K562 (cell line): ENCODE data around the gene S100A8. TPM values are rescaled to one million over a fixed set of nuclear protein-coding genes. Genes with fewer than 3 reads are reported as not detected.

Experiments
- BHLHE40 ChIP-seq: IDR thresholded peaks from 2 replicates; pipeline ENCODE4 v1.6.1; 2011; ENCODE audit warnings: low read length, improper control_type of control experiment
- CC2D1A ChIP-seq: fragments of 450-650 bp; IDR thresholded peaks from 2 replicates; pipeline ENCODE4 v1.6.1; 2017; ENCODE audit warnings: mild to moderate bottlenecking
- CXXC5 ChIP-seq: fragments of 250-450 bp; sonication (Bioruptor Pico); IDR thresholded peaks from 2 replicates; pipeline ENCODE4 v1.8.0; 2022; ENCODE audit warnings: inconsistent platforms, mild to moderate bottlenecking, moderate library complexity
- EP300 ChIP-seq: IDR thresholded peaks from 2 replicates; pipeline ENCODE4 v1.6.1; 2012; ENCODE audit warnings: low read length, improper control_type of control experiment
- ETV6 ChIP-seq, 3 experiments: fragments of 150-350 bp in 1 of 3; sonication (generic) in 1 of 3; formaldehyde crosslinking in 1 of 3; IDR thresholded peaks; 2 replicates each; pipeline versions ENCODE4 v1.6.1 to v1.8.0; 2014 to 2022; ENCODE audit warnings: borderline replicate concordance in 2 of 3, low read depth in 2 of 3, antibody characterized with exemption in 1 of 3, low read length in 1 of 3, mild to moderate bottlenecking in 1 of 3, missing genetic modification reagents in 1 of 3
- HDAC8 ChIP-seq: fragments of 450-650 bp; IDR thresholded peaks from 2 replicates; pipeline ENCODE4 v1.6.1; 2016; ENCODE audit warnings: mild to moderate bottlenecking, missing genetic modification characterization, moderate library complexity, missing compliant biosample characterization
- HMGXB4 ChIP-seq: sonication (generic); formaldehyde crosslinking; IDR thresholded peaks from 2 replicates; pipeline ENCODE4 v1.8.1; 2023; ENCODE audit warnings: mild to moderate bottlenecking, missing genetic modification reagents
- KAT8 ChIP-seq: fragments of 450-650 bp; IDR thresholded peaks from 2 replicates; pipeline ENCODE4 v1.6.1; 2016; ENCODE audit warnings: low read depth, mild to moderate bottlenecking
- L3MBTL2 ChIP-seq: fragments of 450-650 bp; IDR thresholded peaks from 2 replicates; pipeline ENCODE4 v1.6.1; 2016; ENCODE audit warnings: mild to moderate bottlenecking, moderate library complexity
- LEF1 ChIP-seq: fragments of 450-650 bp; IDR thresholded peaks from 2 replicates; pipeline ENCODE4 v1.6.1; 2016; ENCODE audit warnings: mild to moderate bottlenecking
- MCM2 ChIP-seq: fragments of 450-650 bp; IDR thresholded peaks from 2 replicates; pipeline ENCODE4 v1.6.1; 2017; ENCODE audit warnings: low read depth, mild to moderate bottlenecking
- NBN ChIP-seq: fragments of 450-650 bp; IDR thresholded peaks from 2 replicates; pipeline ENCODE4 v1.6.1; 2016; ENCODE audit warnings: low read depth, mild to moderate bottlenecking
- NFE2 ChIP-seq: IDR thresholded peaks from 2 replicates; pipeline ENCODE4 v1.6.1; 2014; ENCODE audit warnings: antibody characterized with exemption, low read depth
- PTRF ChIP-seq: fragments of 450-650 bp; IDR thresholded peaks from 2 replicates; pipeline ENCODE4 v1.6.1; 2016; ENCODE audit warnings: mild to moderate bottlenecking, missing genetic modification characterization, missing compliant biosample characterization
- PURB ChIP-seq: sonication (generic); formaldehyde crosslinking; IDR thresholded peaks from 2 replicates; pipeline ENCODE4 v1.9.0; 2021; ENCODE audit warnings: low read depth, mild to moderate bottlenecking, missing genetic modification reagents
- TEAD4 ChIP-seq, 2 experiments: sonication (generic) in 1 of 2; formaldehyde crosslinking in 1 of 2; IDR thresholded peaks; 2 replicates each; pipeline versions ENCODE4 v1.6.1 to v1.8.0; 2012 to 2022; ENCODE audit warnings: borderline replicate concordance in 1 of 2, inconsistent platforms in 1 of 2, low read length in 1 of 2, mild to moderate bottlenecking in 1 of 2, missing genetic modification reagents in 1 of 2
- THRAP3 ChIP-seq: fragments of 450-650 bp; IDR thresholded peaks from 2 replicates; pipeline ENCODE4 v1.6.1; 2016; ENCODE audit warnings: mild to moderate bottlenecking, inconsistent platforms, borderline replicate concordance
- TRIM24 ChIP-seq, 2 experiments: fragments of 450-650 bp; IDR thresholded peaks; 2 replicates each; pipeline ENCODE4 v1.6.1; 2016
- polyA plus RNA-seq, 8 experiments: library from polyadenylated mRNA; depleted of rRNA in 4 of 8; stranded (reverse) in 5 of 8; unstranded in 3 of 8; fragments of >200 nt; fragmentation: Nextera tagmentation in 2 of 8; fragmentation: Illumina TruSeq in 1 of 8; extraction: Ambion mirVana in 2 of 8; extraction: Trizol in 1 of 8; gene quantifications; 2 replicates each; pipeline versions ENCODE4 v1.2.1 to v1.2.3, GENCODE V29; 2011 to 2014; ENCODE audit warnings: inconsistent platforms in 1 of 8, missing spikeins in 1 of 8
- total RNA-seq, 7 experiments: library from RNA; depleted of rRNA in 6 of 7; stranded (reverse); fragments of >200 nt in 6 of 7; fragmentation: Illumina TruSeq in 2 of 7; extraction: Trizol in 2 of 7; gene quantifications; 2 replicates each; pipeline versions ENCODE4 v1.2.1 to v1.2.3, GENCODE V29; 2011 to 2021; ENCODE audit warnings: low replicate concordance in 1 of 7
- TF ChIP-seq, protein P1 (sequence below), 2 experiments: fragments of 200-800 bp in 1 of 2; sonication (Bioruptor generic) in 1 of 2; sonication (generic) in 1 of 2; formaldehyde crosslinking in 1 of 2; IDR thresholded peaks in 1 of 2; conservative IDR thresholded peaks in 1 of 2; 2 replicates each; pipeline versions ENCODE4 v1.5.0 to v1.6.1; 2016 to 2020; ENCODE audit warnings: missing compliant biosample characterization in 1 of 2, missing genetic modification characterization in 1 of 2, missing genetic modification reagents in 1 of 2
- TF ChIP-seq, protein P2 (sequence below): fragments of 450-650 bp; IDR thresholded peaks from 2 replicates; pipeline ENCODE4 v1.7.0; 2016; ENCODE audit warnings: borderline replicate concordance

Gene S100A8
- total and polyA plus RNA-seq, 9 of the 15 experiments (the other 6 are each of a cell fraction or from before 2014, with no cell fraction given), result 0.15 to 0.60 TPM; not detected in 7

DNA sequence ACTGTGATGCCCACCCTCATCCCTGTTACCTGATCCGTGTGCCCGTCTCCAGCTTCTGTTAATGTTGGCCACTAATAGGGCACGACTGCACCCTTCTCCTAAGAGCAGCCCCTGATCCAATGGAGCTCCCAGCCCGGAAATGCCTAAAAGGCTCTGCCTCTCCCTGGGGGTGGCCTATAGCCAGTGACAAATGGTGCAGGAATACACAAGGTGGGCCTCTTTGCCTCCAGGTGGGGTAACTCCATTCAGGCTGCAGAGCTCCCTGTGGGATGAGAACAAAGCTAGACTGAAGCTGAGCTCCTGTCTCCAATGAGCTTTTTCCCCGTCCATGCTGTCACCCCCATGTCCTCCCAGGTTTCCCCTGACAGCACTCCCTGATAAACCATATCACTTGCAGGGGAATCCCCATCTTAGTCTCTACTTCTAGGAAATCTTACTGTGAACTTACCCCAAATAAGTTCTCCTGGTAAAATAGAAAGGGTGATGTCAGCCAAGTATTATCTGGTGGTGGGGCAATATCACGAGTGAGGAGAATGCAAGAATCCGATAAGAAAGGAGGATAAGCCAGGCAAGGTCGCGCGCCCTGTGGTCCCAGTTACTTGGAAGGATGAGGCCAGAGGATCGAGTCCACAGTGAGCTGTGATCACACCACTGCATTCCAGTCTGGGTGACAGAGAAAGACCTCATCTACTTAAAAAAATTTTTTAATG lies 44.0 kb upstream of the S100A8 start (continued):
- TF ChIP-seq, protein P1, sequence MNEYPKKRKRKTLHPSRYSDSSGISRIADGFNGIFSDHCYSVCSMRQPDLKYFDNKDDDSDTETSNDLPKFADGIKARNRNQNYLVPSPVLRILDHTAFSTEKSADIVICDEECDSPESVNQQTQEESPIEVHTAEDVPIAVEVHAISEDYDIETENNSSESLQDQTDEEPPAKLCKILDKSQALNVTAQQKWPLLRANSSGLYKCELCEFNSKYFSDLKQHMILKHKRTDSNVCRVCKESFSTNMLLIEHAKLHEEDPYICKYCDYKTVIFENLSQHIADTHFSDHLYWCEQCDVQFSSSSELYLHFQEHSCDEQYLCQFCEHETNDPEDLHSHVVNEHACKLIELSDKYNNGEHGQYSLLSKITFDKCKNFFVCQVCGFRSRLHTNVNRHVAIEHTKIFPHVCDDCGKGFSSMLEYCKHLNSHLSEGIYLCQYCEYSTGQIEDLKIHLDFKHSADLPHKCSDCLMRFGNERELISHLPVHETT (CRISPR knock-in tag; conservative IDR thresholded peaks at IDR 0.05 in 1 of 2, IDR thresholded peaks at IDR 0.05 in 1 of 2), result 0 out of 4 replicates have a peak, but pooled peaks of 1 of the 2 experiments have one; percentile 27
- TF ChIP-seq MCM2, result no peak
- TF ChIP-seq PURB (CRISPR knock-in tag), result no peak
- TF ChIP-seq NFE2, result no peak
- peak; percentile 67 for TF ChIP-seq CXXC5
- no peak for TF ChIP-seq PTRF (tag)
- TF ChIP-seq NBN, result no peak; the same call in 1 of the 2 replicates
- no peak for TF ChIP-seq THRAP3
- peak; percentile 87 for TF ChIP-seq BHLHE40
- TF ChIP-seq ETV6 (IDR thresholded peaks at IDR 0.05; ENCODE audit: borderline replicate concordance in 1 of 2, low read depth in 2 of 2, low read length in 1 of 2), result no peak
- no peak for TF ChIP-seq ETV6 (CRISPR knock-in tag; IDR thresholded peaks at IDR 0.05; ENCODE audit: borderline replicate concordance)
- TF ChIP-seq TRIM24 (IDR thresholded peaks at IDR 0.05), result 0 out of 4 replicates have a peak, but pooled peaks of 1 of the 2 experiments have one; percentile 25
- TF ChIP-seq TEAD4 (IDR thresholded peaks at IDR 0.05; ENCODE audit: low read length), result peak; percentile 85; the same call in 1 of the 2 replicates
- no peak for TF ChIP-seq TEAD4 (CRISPR knock-in tag; IDR thresholded peaks at IDR 0.05; ENCODE audit: borderline replicate concordance)
- peak; percentile 27; the same call in 1 of the 2 replicates for TF ChIP-seq L3MBTL2
- no peak for TF ChIP-seq LEF1
- TF ChIP-seq HDAC8 (tag), result no peak
- TF ChIP-seq CC2D1A, result peak; percentile 40; the same call in 1 of the 2 replicates
- TF ChIP-seq EP300, result peak; percentile 88
- TF ChIP-seq, protein P2, sequence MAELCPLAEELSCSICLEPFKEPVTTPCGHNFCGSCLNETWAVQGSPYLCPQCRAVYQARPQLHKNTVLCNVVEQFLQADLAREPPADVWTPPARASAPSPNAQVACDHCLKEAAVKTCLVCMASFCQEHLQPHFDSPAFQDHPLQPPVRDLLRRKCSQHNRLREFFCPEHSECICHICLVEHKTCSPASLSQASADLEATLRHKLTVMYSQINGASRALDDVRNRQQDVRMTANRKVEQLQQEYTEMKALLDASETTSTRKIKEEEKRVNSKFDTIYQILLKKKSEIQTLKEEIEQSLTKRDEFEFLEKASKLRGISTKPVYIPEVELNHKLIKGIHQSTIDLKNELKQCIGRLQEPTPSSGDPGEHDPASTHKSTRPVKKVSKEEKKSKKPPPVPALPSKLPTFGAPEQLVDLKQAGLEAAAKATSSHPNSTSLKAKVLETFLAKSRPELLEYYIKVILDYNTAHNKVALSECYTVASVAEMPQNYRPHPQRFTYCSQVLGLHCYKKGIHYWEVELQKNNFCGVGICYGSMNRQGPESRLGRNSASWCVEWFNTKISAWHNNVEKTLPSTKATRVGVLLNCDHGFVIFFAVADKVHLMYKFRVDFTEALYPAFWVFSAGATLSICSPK, result no peak
- no peak for TF ChIP-seq HMGXB4 (CRISPR knock-in tag)
- TF ChIP-seq KAT8, result no peak
